Measurements from ENCODE around the gene CCR6.
"Not testable (repeated sequence)": the region's sequence is repeated elsewhere in the genome, so short reads cannot be mapped to it uniquely, and the experiment has no call there.

Gene CCR6

DNA sequence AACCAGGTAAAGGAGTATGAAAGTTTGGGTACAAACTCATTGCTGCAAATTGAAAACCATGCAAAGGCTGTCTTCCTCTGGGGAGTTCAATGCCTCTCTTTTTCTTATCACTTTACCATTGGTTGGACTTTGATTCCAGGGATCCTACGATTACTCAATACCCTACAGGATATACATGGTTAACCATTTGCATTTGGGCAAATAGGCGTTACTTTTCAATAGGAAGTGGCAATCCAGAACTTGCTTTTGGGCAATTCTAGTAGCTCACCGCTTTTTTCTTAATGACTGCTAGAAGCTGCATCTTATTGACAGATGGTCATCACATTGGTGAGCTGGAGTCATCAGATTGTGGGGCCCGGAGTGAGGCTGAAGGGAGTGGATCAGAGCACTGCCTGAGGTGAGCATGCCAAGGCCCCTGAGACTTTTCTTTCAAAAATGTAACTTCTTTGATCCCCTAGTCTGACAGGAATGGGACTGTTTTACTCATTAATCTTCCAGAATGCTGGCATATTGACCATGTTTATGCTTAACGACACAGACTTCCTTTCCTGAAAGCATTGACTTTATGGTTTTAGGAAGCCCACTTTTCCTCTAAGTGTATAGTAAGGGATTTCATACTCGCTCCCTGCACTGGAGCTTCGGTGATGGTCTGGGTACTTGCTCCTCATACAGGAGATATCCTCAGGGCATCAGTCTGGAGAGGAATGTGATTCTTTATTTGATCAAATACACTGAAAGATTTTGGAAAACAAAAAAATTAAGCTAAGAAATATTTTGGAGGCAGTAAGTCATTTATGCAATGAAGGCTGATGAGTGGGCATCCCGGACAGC, at the start of gene CCR6:
Gene CCR6 (plus strand): TSS at position 270 of the 831 bp plus-strand sequence. CDS start 13,039 bp downstream, outside the sequence.
- DNase-seq = no peak

DNA sequence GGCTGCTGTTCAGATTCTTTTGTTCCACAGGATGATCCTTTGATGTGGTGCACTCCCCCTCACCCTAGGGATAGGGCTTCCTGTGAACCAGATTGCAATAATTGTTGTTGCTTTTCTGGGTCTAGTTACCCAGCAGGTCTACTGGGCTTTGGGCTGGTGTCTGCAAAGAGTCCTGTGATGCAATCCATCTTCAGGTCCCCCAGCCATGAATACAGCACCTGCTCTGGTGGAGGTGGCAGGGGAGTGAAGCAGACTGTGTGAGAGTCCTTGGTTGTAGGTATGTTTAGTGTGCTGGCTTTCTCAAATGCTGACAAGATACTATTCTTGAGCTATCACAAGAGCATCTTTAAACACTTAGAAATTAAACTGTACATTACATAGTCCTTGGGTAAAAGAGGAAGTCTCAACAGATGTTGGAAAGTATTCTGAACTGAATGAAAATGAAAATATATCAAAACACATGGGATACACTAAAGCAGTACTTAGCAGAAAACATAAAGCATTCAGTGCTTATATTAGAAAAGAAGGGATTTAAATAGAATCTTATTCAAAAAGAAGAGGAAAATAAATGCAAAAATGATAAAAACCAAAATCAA, 49.1 kb upstream of the CCR6 start:
- no peak for DNase-seq

DNA sequence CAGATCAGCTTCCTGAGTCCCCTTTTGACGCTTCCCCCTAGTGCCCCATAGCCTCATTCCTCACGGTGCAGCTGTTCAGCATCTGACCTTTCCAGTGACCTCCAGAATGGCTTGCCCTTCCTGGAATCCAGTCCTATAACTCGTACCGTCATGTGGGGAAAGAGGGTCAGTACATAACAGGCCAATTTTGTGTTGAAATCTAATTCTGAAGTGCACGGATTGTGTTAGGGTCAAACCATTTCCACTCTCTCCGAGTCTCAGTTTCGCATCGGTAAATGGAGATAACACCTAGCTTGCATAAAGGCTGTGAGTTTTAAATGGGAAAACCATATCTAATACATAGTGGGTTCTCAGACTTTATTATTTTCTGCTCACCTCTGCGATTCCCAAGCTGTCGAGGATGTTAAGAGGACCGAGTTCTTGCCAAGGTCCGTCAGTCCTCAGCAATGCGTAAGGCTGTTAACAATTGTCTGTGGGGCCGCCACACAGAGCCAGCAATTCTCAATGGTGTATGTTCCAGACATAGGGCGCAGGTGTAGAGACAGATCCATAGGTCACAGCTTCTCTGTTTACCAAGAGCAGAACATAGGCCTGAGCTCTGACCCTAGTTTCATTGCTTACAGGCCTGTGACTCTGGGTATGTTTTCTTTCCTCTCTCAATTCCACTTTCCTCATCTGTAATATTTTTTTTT, 45.5 kb upstream of the CCR6 start:
- DNase-seq = no peak

DNA sequence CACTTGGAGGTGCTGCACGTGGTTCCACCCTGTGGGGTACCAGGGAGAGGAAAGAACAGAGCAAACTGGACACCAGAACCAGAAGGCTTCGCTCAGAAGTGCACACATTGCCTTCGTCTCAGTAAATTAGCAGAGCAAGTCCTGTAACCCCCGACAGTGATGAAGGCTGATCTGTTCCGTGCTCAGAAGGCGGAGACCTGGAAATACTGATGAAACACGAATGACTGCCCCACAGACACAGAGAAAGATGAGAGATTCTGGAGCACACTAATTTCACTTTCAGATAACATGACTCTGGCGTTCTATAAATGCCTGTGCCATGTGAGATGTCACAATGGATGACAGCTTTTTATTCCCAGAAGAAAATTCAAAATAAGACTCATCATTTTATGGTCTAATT, 44.2 kb upstream of the CCR6 start:
- DNase-seq = no peak

DNA sequence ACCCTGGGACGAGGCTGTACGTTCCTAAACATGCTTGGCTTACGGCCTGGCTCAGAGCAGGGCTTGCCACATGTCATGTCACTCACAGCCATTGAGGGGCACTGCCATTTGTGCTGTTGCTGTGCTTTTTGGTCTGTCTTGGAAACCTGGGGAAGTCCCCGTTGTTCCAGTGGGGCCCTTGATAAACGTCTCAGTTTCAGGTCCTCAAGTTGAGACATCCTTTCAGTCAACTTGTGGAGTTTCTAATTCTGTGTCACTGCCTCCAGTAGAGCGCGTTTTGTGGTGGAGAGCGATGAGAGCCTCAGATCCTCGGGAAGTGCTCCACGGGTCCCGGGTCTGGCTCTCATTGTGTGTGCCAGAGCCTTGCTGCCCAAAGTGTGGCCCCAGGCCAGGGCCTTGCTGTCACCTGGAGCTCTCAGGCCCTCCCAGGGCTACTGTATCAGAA, 43.0 kb upstream of the CCR6 start:
- DNase-seq = peak; percentile 55

DNA sequence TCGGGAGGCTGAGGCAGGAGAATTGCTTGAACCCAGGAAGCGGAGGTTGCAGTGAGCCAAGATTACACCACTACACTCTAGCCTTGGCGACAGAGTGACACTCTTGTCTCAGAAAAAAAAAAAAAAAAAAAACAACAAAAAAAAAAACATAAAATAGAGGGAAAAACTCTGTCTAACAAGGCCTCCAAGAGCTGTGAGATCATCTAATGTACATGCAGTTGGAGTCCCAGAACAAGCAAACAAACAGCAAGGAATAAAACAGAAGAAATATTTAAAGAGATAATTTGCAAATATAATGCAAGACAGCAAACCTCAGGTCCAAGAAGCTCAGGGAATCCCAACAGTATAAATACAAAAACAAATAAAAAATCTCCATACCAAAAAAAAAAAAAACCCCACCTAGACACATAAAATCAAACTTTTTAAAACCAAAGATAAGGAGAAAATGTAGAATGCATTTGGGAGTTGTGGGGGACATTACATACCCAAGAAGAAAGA, 35.0 kb upstream of the CCR6 start:
- DNase-seq = no peak

DNA sequence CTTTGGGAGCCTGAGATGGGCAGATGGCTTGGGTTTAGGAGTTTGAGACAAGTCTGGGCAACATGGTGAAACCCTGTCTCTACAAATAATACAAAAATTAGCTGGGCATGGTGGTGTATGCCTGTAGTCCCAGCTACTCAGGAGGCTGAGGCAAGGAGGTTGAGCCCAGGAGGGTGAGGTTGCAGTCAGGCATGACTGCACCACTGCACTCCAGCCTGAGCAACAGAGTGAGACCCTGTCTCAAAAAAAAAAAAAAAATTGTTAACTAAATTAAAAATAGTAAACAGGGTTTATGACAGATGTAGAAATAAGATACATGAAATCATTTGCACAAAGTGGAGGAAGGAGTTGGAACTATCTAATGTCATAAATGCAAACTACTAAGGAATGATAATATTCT, 34.2 kb upstream of the CCR6 start:
- DNase-seq = not testable (repeated sequence)

DNA sequence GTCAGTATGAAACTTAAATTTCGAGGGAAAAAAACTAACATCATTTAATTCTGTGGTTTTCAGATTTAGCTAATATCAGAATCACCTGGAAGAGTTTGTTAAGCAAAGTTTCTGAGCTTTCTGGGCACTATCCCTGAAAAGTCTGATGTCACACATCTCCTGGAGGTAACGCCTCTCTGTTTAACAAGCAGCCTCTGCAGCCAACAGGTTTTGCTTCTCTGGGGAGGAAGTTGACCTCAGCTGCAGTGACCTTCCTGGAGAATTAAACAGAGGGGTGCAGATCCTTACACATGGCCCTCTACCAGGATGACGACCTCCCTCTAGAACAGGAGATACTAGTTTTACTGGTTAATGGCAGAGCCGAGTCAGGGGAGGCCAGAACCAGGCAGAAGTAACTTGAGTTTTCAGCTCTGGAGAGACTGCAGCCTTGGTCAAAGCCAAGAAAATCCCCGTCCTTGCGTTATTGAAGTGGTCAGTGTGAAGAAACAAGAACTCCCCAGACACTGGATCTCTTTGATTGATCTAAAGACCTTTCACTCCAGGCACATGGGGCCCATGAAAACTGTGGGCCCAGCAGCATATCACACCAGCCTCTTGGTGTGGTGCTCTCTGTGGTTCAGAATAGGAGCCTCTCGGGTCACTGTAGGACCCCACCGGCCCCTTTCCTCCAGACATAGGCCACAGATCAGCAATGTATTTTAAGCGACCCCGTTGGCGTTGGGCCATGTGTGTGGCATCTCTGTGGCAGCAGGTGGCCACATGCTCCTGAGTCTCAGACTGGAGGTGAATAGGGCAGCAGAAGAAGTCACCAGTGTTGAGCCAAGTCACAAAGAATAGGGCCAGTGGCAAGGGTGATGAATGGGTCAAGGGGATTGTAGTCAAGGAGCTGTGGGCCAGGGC, 33.4 kb upstream of the CCR6 start:
- no peak for DNase-seq

DNA sequence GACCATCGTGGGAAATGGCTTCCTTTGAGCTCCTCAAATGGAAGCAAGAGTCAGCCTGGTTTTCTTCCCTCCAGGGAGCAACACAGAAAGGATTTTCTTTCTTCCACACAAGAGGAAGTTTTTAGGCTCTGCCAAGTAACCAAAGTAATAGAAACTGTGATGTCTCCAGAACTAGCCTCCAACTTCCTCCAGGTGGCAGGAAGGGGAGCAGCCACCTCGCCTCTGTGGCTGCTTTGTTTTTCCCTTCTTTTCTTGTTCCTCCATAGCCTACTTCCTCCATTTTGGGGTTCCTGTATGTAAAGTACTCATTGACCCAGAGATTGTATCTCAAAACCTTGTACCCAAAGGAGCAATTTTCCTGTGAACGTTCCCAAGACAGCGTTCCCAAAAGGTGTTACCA, 32.7 kb upstream of the CCR6 start:
- no peak for DNase-seq

DNA sequence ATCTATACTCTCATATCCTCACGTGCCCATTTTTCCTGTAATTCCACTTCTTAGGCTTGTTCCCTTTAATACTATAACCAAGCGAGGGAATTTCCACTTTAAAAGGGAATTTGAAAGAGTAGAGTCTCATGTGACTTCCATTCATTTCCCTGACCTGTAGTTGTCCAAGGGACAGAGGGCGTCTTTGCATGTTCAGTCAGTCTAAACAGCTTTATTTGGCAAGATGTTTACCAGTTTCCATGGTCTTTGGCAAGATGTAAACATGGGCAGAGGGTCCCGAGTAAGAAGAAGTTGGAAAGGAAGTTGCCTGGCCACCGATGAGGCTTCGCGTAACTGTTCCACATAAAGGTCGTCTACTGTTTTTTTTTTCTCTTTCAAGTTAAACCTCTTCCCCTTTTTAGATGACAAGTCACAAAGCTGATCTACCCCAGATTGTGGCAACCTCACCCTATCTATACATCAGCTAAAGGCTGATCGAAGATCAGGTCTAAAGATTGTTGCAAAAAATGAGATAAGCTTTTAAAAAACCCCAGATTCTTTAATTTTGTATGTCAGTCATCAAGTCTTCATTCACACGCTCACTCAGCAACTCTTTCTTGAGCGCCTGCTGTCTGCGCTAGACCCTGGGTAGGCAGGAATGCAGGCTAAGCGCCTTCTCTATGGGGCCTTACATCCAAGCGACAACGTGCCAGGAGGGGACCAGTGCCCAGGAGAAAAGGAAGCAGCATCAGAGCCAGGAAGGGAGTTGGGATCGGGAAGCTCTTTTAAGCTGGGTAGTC, 31.7 kb upstream of the CCR6 start:
- DNase-seq = no peak

DNA sequence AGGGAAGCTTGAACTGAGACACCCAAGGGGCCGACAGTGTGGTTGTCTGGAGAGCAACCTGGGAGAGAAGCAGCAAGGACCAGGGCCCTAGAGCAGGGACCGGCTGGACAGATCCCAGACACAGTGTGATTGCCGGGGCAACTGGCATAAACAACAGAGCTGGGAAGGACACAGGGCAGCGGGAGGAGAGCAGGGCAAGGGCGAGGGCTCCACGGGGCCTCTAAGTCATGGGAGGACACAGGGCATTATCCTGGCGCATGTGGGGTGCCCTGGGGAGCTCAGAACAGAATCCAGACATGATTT, 31.1 kb upstream of the CCR6 start:
- no peak for DNase-seq

DNA sequence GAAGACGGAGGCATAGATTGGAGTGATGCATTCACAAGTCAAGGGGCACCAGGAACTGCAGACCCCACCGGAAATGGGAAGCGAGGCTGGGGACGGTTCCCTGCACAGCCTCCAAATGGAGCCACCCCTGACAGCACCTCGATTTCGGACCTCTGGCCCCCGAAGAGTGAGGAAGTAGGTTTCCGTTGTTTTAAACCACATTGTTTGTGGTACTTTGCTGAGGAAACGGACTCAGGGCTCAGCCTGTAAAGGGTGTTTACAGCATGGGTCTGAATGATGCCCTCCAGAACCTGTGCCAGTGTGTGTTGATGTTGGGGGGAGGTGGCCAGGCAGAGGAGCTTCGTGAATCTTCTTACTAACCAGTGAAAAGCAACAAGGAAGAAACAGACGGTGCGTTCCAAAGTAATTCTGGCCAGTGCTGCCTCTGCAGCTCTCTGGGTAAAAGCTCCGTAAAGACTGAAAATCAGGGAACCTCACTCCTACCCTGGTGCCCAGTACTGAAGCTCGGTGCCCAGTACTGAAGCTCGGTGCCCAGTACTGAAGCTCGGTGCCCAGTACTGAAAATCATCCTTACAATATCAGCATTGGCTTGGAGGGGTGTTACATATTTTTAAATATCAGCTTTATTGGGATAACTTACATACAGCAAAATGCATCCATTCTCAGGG, 30.1 kb upstream of the CCR6 start:
- DNase-seq = no peak

DNA sequence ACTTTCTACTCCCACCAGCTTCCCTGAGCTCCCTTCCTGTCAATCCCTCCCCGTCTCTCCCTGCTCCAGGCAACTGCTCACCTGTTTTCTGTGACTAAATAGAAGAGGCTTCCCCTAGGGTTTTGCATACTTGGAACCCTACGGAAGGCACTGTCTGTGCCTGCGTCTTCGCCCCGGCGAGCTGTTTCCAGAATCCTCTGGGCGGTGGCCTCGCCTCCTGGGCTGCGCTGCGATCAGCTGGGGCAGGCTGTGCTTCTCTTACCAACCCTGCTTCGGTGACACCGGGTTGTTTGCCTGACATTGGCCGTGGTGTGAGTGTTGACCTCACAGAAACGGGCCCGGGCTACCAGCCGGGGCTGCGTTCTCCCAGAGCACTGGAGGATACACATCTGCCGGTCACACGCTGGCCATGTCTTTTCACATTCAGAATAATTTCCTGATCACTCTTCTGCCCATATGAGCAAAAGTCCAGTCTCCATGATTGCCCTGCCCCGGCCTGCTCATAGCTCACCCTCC, 29.4 kb upstream of the CCR6 start:
- no peak for DNase-seq

DNA sequence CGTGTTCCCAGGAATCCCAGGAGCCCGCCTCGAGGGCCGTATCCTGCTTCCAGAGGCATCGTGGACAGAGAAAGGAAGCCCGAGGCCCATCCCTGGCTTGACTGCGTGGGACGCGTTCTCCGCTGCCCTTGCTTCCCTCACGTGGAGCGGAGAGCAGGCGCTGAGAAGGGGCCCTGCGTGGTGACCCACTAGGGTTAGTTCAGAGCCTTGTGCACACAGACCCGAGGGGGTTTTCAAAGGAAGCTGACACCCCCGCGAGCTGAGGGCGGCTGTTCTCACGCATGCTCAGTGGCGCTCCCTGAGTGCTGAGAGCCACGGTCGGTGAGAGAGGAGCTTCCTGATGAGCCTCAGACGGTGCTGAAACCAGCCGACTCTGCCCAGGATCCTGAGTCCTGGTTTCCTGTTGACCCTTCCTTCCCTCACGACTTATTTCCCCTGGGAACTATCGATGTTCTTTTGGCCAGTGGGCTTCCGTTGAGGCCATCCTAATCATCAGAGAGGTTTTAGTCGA, 28.9 kb upstream of the CCR6 start:
- peak; percentile 73 for DNase-seq

DNA sequence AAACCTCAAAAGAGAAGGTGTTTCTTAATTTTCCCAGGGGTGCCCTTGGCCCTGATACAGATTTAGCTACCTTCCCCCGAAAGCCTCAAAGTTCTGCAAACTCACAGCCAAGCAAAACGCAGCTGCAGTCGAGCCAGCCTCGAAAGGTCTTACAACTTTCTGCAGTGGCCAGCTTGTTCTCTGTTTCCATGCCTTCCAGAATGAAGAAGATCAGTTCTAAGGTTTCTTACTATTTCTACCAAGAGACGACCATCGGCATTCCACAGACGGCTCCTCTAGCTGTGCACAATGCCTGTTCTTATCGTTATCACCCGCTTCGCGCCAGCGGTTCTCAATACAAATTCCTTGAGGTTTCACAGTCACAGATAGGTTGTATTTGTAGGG, 28.5 kb upstream of the CCR6 start:
- no peak for DNase-seq

DNA sequence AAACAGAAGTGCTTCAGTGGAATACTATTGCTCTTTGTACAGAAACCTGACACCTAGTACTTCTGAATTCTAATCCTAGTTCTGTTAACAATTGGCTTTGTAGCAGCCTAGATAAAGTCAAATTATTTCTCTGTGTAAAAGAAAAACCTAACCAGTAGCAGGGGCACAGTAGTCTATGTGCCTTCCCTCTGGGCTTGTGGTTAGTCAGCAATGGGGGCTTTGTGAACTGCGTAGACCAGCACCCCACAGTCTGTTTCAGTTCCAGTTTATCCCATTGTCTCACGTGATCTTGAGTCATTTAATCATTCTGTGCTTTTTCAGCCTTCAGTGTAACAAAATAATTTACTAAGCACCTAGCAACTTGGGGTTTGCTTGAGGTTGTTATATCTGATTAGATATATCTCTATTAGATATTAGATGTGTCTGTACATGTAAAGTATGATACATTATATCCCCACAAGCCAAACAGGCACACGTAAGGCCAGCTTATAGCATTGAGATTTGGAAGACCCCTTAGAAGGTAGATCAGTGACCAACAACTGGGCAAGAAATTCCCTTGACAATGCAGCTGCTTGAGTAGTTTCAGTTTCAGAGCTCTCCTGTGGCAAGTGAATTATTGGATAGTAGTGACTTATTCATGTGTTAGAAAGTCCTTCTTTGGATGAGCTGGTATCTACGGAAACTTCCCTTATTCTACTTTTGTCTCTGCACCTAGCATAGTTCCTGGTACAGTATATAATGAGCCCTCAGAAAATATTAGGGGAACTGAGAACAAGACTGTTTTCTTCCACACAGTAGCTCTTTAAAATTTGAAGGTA, 27.9 kb upstream of the CCR6 start:
- no peak for DNase-seq

DNA sequence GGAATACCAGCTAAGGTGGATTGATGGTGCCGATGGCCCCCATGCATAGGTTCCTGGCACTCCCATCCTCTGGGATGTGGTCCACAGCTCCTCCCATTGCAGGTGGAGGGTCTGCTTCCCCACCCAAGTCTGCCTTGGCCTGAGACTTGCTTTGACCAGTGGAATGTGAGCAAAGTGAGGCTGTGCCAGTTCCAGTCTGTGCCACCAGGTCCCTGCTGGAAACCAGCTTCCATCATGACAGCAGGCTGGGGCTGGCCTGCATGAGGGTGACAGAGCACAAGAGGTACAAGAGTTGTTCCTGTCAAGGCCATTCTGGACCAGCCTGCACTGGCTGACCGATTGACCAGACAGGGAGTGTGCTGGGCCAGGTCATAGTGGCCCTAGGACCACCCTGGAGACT, 27.0 kb upstream of the CCR6 start:
- no peak for DNase-seq

DNA sequence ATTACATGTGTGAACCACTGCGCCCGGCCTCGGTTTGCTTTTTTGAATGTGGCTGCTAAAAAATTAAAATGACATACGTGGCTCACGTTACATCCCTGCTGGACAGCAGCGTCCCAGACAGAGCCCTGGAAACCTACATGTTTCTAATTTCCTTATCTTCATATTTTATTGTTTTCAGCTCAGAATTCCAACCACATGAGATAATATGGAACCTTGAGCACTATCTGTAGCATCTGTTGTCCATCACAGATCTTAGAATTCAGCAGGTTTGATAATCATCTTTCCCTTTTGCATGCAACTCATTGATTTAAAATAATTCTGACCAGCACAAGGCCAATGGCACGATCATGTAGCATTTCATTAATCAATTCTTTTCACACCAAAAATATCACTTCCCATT, 25.9 kb upstream of the CCR6 start:
- no peak for DNase-seq

DNA sequence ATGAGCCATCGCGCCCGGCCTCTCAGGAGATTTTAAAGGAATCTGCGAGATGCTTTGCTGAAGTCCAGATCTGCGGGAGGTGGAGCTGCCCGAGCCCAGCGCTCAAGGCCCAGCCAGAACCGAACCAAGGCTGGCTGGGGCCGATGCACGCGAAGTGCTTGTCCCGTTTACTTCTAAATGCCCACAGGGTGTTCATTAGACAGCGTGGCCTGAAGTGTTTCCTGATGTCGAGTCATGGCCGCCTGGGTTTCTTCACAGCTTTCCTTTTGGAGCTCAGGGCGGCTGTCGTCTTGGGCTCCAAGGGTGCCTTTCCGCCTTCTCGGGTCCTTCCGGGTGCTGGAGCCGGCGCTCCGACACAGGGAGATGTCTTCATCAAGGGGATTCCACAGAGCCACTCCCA, 25.1 kb upstream of the CCR6 start:
- no peak for DNase-seq

DNA sequence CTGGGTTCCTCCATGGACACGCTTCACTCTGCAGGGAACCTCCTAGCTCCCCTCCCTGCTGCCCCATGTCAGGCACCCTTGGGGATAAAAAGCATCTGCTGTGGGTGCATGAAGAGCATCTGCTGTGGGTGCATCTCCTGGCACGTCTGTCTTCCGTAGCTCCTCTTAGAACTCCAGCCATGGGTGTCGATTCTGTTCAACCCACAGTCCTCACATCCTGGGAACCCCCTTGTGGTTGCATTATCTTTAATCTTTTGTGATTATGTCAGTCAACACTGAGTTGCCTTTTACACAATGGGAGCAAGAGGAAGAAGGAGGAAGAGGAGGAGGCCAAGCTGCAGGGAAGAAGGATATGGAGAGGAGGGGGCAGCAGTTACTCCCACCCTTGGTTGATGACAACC, 24.1 kb upstream of the CCR6 start:
- DNase-seq = no peak

Measured in stimulated activated CD4-positive, alpha-beta T cell treated with anti-CD3 and anti-CD28 coated beads, Interleukin-4, amount 100 ng/mL, for 1 hour (primary cell).